HUES6 (cell line): ENCODE data around the gene MOXD1.

Experiments used
- H3K27ac ChIP-seq: 2 replicates; pipeline ENCODE4 v1.7.0; 2013; ENCODE audit warnings: low read depth, mild to moderate bottlenecking, low read length, inconsistent platforms
- H3K27me3 ChIP-seq: 2 replicates; pipeline ENCODE4 v1.6.1; 2013; ENCODE audit warnings: low read length; ENCODE audit not compliant: control insufficient read depth, insufficient read depth
- H3K36me3 ChIP-seq: 2 replicates; pipeline ENCODE4 v1.6.1; 2013; ENCODE audit warnings: low read length; ENCODE audit not compliant: control insufficient read depth, insufficient read depth
- H3K4me1 ChIP-seq: 2 replicates; pipeline ENCODE4 v1.6.1; 2013; ENCODE audit warnings: low read length; ENCODE audit not compliant: control insufficient read depth, insufficient read depth
- H3K4me3 ChIP-seq: 2 replicates; pipeline ENCODE4 v1.5.1; 2013; ENCODE audit warnings: low read depth, low read length
- H3K9ac ChIP-seq: one replicate; pipeline ENCODE4 v1.6.1; 2013; ENCODE audit warnings: mild to moderate bottlenecking, low read length
- H3K9me3 ChIP-seq: 2 replicates; pipeline ENCODE4 v1.6.1; 2013; ENCODE audit warnings: low read depth, low read length; ENCODE audit not compliant: control insufficient read depth, insufficient read depth

Gene MOXD1

GRCh38 chr6:132400883-132401617, at the start of gene MOXD1:
TSS of gene MOXD1 (minus strand) at chr6:132401475. CDS start at chr6:132401426, 49 bp downstream.
- Histone ChIP-seq H3K9ac (peak within 1 kb of the TSS; percentile 60), H3K4me1 (no peaks in the 10 kb centered on the region), H3K27me3 (peaks cover 70% of the 10 kb centered on the region), H3K27ac (no peak within 1 kb of the TSS), H3K4me3 (peak within 1 kb of the TSS; percentile 94), H3K36me3 (no peaks in the 10 kb centered on the region), H3K9me3 (no peaks in the 10 kb centered on the region)

GRCh38 chr6:132446855-132447241, 45.6 kb upstream of the MOXD1 start:
- no peak overlapping the region for H3K27ac ChIP-seq
- no peak overlapping the region for H3K9ac ChIP-seq
- H3K4me1 ChIP-seq, result no peaks in the 10 kb centered on the region; the same call in 1 of the 2 replicates
- peaks cover 3% of the 10 kb centered on the region for H3K9me3 ChIP-seq
- H3K27me3 ChIP-seq, result no peaks in the 10 kb centered on the region
- no peaks in the 10 kb centered on the region for H3K36me3 ChIP-seq
- no peak overlapping the region for H3K4me3 ChIP-seq

DNA sequence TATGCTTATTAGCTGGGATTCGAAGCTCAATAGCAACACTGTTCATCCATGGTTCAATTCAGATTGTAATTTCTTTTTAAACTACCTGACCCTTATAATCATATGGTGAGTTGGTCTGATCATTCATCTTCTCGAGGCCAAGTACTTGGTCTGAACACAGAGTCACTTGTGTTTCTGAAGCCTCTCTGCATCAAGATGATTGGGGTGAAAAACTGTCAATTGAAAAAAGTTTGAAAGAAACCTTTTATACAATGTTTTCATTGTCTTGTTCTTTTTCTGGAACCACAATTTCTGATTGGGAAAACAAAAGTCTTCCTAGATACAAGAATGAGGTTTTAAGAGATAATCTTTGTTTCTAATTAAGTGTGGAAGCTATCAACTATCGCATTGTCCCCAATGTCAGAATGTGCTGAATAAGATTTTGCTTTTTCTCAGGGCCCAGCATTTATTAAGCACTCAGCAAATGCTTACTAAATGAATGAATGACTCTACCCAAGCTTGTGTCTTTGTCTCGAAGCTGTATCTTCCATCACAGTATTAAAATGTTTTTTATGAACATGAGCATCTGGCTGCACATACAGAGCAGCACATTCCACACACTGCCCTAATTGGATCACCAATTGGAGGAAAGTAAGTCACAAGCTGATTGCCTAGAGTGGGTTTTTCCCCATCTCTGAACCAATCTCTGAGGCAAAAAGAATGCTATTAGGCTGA, 45.0 kb upstream of the MOXD1 start:
- Histone ChIP-seq H3K27ac (no peak overlapping the region), H3K27me3 (no peaks in the 10 kb centered on the region), H3K9me3 (peaks cover 7% of the 10 kb centered on the region), H3K4me3 (no peak overlapping the region), H3K36me3 (no peaks in the 10 kb centered on the region), H3K4me1 (no peaks in the 10 kb centered on the region; the same call in 1 of the 2 replicates), H3K9ac (no peak overlapping the region)

DNA sequence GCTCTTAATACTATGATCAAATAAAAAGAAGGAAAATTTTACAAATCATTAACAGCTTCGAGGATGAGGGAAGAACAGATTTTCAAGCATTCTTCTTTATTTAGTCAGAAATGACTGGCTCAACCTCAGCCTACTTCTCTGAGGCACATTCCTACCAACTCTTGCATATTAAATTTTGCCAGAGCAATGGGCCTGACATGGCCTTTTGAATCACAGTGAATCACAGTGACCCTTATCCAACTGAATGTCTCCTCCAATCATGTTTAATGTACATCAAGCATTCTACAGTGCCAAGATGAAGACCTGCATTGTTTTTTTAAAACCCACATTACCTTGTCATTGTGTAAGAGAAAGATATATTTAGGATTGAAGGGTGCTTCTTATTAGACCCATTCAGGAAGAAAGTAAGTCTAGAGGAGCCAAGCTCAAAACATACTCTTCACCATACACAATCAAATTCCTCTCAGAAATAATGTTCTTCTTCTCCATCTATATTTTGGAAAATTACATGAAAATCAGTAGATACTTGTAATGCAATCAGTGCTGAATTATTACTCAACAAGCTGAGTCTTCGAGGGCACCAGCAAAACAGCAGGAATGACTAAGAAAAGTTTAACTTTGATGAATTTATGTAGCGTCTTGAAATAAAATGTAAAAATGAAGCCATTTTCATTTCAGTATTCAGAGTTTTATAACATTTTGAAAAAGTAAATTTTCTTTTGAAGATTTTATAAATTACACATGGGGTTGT, 44.1 kb upstream of the MOXD1 start:
- no peaks in the 10 kb centered on the region; the same call in 1 of the 2 replicates for H3K4me1 ChIP-seq
- no peaks in the 10 kb centered on the region for H3K36me3 ChIP-seq
- H3K4me3 ChIP-seq, result no peak overlapping the region
- H3K27ac ChIP-seq, result no peak overlapping the region
- no peak overlapping the region for H3K9ac ChIP-seq
- H3K9me3 ChIP-seq, result peaks cover 13% of the 10 kb centered on the region
- no peaks in the 10 kb centered on the region for H3K27me3 ChIP-seq

DNA sequence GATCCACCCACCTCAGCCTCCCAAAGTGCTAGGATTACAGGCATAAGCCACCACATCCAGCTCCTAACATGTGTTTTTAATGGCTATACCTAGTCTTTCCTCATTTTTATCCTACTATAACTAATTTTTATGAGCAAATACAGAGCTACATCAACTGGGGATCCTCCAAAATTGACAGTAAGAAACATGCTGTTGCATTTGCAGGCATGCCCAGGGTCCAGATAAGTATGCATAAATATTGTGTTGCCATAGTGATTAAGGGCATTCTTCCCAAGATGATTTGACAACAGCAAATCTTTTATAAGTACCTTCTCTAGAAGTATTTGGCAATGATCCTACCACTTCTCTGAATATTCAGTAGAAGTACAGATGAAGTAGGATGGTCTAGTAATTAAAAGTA, 41.9 kb upstream of the MOXD1 start:
- Histone ChIP-seq H3K4me3 (no peak overlapping the region), H3K36me3 (no peaks in the 10 kb centered on the region), H3K27ac (no peak overlapping the region), H3K4me1 (no peaks in the 10 kb centered on the region; the same call in 1 of the 2 replicates), H3K9me3 (peaks cover 13% of the 10 kb centered on the region), H3K27me3 (no peaks in the 10 kb centered on the region), H3K9ac (no peak overlapping the region)

GRCh38 chr6:132430110-132430509, 28.8 kb upstream of the MOXD1 start:
- no peaks in the 10 kb centered on the region for H3K27me3 ChIP-seq
- no peaks in the 10 kb centered on the region for H3K36me3 ChIP-seq
- no peak overlapping the region for H3K27ac ChIP-seq
- no peak overlapping the region for H3K4me3 ChIP-seq
- H3K9me3 ChIP-seq, result no peaks in the 10 kb centered on the region
- no peak overlapping the region for H3K9ac ChIP-seq
- no peaks in the 10 kb centered on the region for H3K4me1 ChIP-seq

- no peak overlapping the region for H3K4me3 ChIP-seq
- H3K27me3 ChIP-seq, result no peaks in the 10 kb centered on the region
- H3K27ac ChIP-seq, result no peak overlapping the region
- H3K9ac ChIP-seq, result no peak overlapping the region
- no peaks in the 10 kb centered on the region for H3K4me1 ChIP-seq
- H3K9me3 ChIP-seq, result no peaks in the 10 kb centered on the region
- no peaks in the 10 kb centered on the region for H3K36me3 ChIP-seq
Measured at GRCh38 chr6:132425176-132425575, 23.9 kb upstream of the MOXD1 start.

- H3K27me3 ChIP-seq, result no peaks in the 10 kb centered on the region
- H3K27ac ChIP-seq, result no peak overlapping the region
- no peak overlapping the region for H3K4me3 ChIP-seq
- H3K36me3 ChIP-seq, result no peaks in the 10 kb centered on the region
- H3K9ac ChIP-seq, result no peak overlapping the region
- H3K9me3 ChIP-seq, result no peaks in the 10 kb centered on the region
- no peaks in the 10 kb centered on the region for H3K4me1 ChIP-seq
Measured at GRCh38 chr6:132423839-132424238, 22.6 kb upstream of the MOXD1 start.

DNA sequence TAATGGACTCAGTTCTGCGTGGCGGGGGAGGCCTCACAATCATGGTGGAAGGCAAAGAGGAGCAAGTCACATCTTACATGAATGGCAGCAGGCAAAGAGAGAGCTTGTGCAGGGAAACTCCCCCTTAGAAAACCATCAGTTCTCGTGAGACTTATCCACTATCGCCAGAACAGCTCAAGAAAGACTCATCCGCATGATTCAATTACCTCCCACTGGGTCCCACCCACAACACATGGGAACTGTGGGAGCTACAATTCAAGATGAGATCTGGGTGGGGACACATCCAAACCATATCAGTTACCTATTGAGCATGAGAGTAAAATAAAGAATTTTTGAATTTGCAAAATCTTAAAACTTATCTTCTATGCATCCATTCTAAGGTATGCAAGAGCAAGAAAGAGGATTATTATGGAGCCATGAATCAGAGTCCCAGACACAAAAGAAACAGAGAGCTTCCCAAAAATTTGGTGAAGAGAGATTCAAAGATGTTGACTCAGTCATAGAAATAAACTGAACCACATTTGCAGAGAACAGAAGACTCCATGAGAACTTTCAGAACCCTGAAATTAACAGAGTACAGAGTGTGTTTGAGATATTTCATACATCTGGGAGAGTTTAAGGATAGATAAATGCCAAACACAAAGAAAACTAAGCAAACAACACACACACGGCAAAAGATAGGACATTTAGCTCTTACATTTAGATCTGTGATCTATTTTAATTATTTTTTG, 17.1 kb upstream of the MOXD1 start:
- no peak overlapping the region for H3K4me3 ChIP-seq
- peaks cover 8% of the 10 kb centered on the region for H3K9me3 ChIP-seq
- H3K9ac ChIP-seq, result no peak overlapping the region
- H3K4me1 ChIP-seq, result no peaks in the 10 kb centered on the region
- H3K36me3 ChIP-seq, result no peaks in the 10 kb centered on the region
- no peak overlapping the region for H3K27ac ChIP-seq
- no peaks in the 10 kb centered on the region for H3K27me3 ChIP-seq

DNA sequence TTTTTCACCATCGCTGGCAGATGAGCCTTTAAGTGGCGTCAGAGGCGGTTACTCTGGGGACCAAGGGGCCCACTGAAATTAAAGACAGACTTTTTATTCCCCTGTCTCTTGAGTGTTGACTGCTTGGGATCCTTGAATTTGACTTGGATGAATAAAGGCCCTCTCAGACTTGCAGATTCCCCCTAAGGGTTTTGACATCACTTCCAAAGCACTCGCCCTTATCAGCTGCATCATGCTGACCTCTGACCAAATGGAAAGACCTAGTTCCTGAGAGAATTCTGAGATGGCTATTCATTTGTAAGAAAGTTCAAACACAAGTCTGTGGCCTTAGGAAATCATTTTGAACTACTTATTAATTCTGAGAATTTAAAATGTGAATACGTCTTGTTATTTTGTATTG, 13.5 kb upstream of the MOXD1 start:
- Histone ChIP-seq H3K9ac (no peak overlapping the region), H3K27ac (no peak overlapping the region), H3K9me3 (peaks cover 8% of the 10 kb centered on the region), H3K27me3 (no peaks in the 10 kb centered on the region), H3K36me3 (no peaks in the 10 kb centered on the region), H3K4me3 (no peak overlapping the region), H3K4me1 (no peaks in the 10 kb centered on the region)
